Measurements from ENCODE around the gene NUDT17.
"Not testable (repeated sequence)": the region's sequence is repeated elsewhere in the genome, so short reads cannot be mapped to it uniquely, and the experiment has no call there.

GRCh38 chr1:145818095-145818494 lies 27.3 kb upstream of the NUDT17 start:
- TF ChIP-seq, protein P1, sequence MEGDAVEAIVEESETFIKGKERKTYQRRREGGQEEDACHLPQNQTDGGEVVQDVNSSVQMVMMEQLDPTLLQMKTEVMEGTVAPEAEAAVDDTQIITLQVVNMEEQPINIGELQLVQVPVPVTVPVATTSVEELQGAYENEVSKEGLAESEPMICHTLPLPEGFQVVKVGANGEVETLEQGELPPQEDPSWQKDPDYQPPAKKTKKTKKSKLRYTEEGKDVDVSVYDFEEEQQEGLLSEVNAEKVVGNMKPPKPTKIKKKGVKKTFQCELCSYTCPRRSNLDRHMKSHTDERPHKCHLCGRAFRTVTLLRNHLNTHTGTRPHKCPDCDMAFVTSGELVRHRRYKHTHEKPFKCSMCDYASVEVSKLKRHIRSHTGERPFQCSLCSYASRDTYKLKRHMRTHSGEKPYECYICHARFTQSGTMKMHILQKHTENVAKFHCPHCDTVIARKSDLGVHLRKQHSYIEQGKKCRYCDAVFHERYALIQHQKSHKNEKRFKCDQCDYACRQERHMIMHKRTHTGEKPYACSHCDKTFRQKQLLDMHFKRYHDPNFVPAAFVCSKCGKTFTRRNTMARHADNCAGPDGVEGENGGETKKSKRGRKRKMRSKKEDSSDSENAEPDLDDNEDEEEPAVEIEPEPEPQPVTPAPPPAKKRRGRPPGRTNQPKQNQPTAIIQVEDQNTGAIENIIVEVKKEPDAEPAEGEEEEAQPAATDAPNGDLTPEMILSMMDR (conservative IDR thresholded peaks at IDR 0.05; ENCODE audit: low read length), result not testable (repeated sequence)
- not testable (repeated sequence) for TF ChIP-seq EZH2phosphoT487 (IDR thresholded peaks at IDR 0.05; ENCODE audit: borderline replicate concordance)
